HG02588 (cell line): ENCODE data around the gene CRPPA.
"Not testable (repeated sequence)": the region's sequence is repeated elsewhere in the genome, so short reads cannot be mapped to it uniquely, and the experiment has no call there.

ENCODE experiments used
- ATAC-seq: cut with Tn5 transposase; IDR thresholded peaks from one replicate; pipeline ENCODE4 v1.9.1; 2021; ENCODE audit warnings: mild to moderate bottlenecking, moderate library complexity; ENCODE audit not compliant: unreplicated experiment

CRPPA gene

GRCh38 chr7:16398146-16399017 lies 23.0 kb downstream of the CRPPA start:
- ATAC-seq: no peak

DNA sequence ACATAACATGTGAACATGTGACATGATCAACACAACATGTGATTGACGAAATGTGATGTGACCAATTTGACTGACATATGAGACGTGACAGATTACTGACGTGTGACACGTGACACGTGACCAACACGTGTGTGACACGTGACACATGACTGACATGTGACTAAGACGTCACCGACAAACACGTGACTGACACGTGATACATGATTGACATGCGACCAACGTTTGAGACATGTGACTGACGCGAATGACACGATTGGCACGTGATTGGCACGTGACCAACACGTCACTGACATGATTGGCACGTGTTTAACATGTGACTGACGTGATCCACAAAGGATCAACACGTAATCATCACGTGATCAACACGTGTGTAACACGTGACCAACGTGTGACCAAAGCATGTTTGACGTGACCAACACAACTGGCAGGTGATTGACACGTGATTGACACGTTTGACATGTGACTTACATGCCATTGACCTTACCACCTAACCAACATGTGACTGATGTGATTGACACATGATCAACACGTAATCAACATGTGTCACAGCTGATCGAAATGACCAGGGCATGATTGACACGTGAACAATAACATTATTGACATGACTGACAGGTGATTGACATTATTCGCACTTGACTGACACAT lies 23.7 kb downstream of the CRPPA start:
- no peak for ATAC-seq

- ATAC-seq: no peak
Observed at GRCh38 chr7:16396766-16397500, 24.4 kb downstream of the CRPPA start.

GRCh38 chr7:16395121-16395520 lies 26.2 kb downstream of the CRPPA start:
- ATAC-seq: no peak

- ATAC-seq: no peak
Observed at GRCh38 chr7:16393862-16394422, 27.4 kb downstream of the CRPPA start.

GRCh38 chr7:16392990-16393523 lies 28.3 kb downstream of the CRPPA start:
- ATAC-seq: no peak

DNA sequence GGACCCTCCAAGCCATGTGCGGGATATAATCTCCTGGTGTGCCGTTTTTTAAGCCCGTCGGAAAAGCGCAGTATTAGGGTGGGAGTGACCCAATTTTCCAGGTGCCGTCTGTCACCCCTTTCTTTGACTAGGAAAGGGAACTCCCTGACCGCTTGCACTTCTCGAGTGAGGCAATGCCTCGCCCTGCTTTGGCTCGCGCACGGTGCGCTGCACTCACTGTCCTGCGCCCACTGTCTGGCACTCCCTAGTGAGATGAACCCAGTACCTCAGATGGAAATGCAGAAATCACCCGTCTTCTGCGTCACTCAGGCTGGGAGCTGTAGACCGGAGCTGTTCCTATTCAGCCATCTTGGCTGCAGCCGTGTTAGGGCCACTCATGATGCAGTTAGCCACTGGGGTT lies 37.6 kb downstream of the CRPPA start:
- ATAC-seq: not testable (repeated sequence)

DNA sequence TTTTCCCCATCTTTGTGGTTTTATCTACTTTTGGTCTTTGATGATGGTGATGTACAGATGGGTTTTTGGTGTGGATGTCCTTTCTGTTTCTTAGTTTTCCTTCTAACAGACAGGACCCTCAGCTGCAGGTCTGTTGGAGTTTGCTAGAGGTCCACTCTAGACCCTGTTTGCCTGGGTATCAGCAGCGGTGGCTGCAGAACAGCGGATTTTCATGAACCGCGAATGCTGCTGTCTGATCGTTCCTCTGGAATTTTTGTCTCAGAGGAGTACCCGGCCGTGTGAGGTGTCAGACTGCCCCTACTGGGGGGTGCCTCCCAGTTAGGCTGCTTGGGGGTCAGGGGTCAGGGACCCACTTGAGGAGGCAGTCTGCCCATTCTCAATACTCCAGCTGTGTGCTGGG lies 38.2 kb downstream of the CRPPA start:
- ATAC-seq: not testable (repeated sequence)
